SK-N-SH (cell line): ENCODE measurements around the gene COIL. TPM values are rescaled to one million over a fixed set of nuclear protein-coding genes. Genes with fewer than 3 reads are reported as not detected.

Experiments
- CTCF ChIA-PET: fragments of 300-600, 350-600 bp; formaldehyde crosslinking; extraction: SDS; loops from one replicate; lab custom pipeline; 2021; lab: Yijun Ruan, JAX
- POLR2A ChIA-PET: fragments of 350-600 bp; sonication (Branson Sonifier 250); formaldehyde crosslinking; extraction: SDS; loops from one replicate; lab custom pipeline; 2020; ENCODE audit warnings: antibody characterized with exemption, inconsistent platforms; lab: Yijun Ruan, JAX
- DNase-seq: peaks from one replicate; pipeline ENCODE4 v3.0.0; 2012
- H2AFZ ChIP-seq: fragments of 200-600 bp; sonication (generic); 2 replicates; pipeline ENCODE4 v1.8.1; 2016; ENCODE audit warnings: antibody characterized with exemption, mild to moderate bottlenecking, low read depth
- H3F3A ChIP-seq: fragments of 200-600 bp; sonication (generic); replicated peaks from 2 replicates; pipeline ENCODE3; 2016; ENCODE audit warnings: antibody characterized with exemption, mild to moderate bottlenecking; ENCODE audit not compliant: insufficient read depth
- H3K27ac ChIP-seq, 2 experiments: fragments of 200-500 bp in 1 of 2; fragments of 200-600 bp in 1 of 2; sonication (Bioruptor generic) in 1 of 2; sonication (generic), shearing (Covaris generic) in 1 of 2; 2 replicates each; pipeline versions ENCODE4 v1.5.1 to v1.6.1; 2014 to 2016; ENCODE audit warnings: low read depth in 2 of 2, inconsistent platforms in 1 of 2, low read length in 1 of 2, mild to moderate bottlenecking in 1 of 2, mixed read lengths in 1 of 2
- H3K27me3 ChIP-seq: fragments of 200-600 bp; sonication (generic), shearing (Covaris generic); 2 replicates; pipeline ENCODE4 v1.6.1; 2016; ENCODE audit warnings: mixed run types; ENCODE audit not compliant: insufficient read depth
- H3K36me3 ChIP-seq, 2 experiments: fragments of 200-500 bp in 1 of 2; fragments of 200-600 bp in 1 of 2; sonication (Bioruptor generic) in 1 of 2; sonication (generic) in 1 of 2; replicated peaks in 1 of 2; 2 replicates each; pipeline versions ENCODE3 to v1.5.1; 2014 to 2016; ENCODE audit warnings: low read length in 1 of 2, mild to moderate bottlenecking in 1 of 2; ENCODE audit not compliant: insufficient read depth in 2 of 2, control insufficient read depth in 1 of 2
- H3K4me1 ChIP-seq, 2 experiments: fragments of 200-500 bp in 1 of 2; fragments of 200-600 bp in 1 of 2; sonication (Bioruptor generic) in 1 of 2; sonication (generic), shearing (Covaris generic) in 1 of 2; 2 replicates each; pipeline versions ENCODE4 v1.5.1 to v1.6.1; 2014 to 2016; ENCODE audit warnings: low read depth in 1 of 2, low read length in 1 of 2, mixed run types in 1 of 2; ENCODE audit not compliant: insufficient read depth in 2 of 2, control insufficient read depth in 1 of 2
- H3K4me2 ChIP-seq: fragments of 200-600 bp; sonication (generic), shearing (Covaris generic); 2 replicates; pipeline ENCODE4 v1.6.1; 2017; ENCODE audit warnings: mixed run types
- H3K4me3 ChIP-seq, 2 experiments: fragments of 200-500 bp in 1 of 2; fragments of 200-600 bp in 1 of 2; sonication (Bioruptor generic) in 1 of 2; sonication (generic), shearing (Covaris generic) in 1 of 2; 2 replicates each; pipeline versions ENCODE4 v1.5.1 to v1.8.1; 2014 to 2016; ENCODE audit warnings: low read depth in 2 of 2, inconsistent platforms in 1 of 2, low read length in 1 of 2, mild to moderate bottlenecking in 1 of 2, mixed read lengths in 1 of 2, moderate library complexity in 1 of 2
- H3K79me2 ChIP-seq: fragments of 200-600 bp; sonication (generic); 2 replicates; pipeline ENCODE4 v1.8.1; 2017; ENCODE audit warnings: mild to moderate bottlenecking; ENCODE audit not compliant: insufficient read depth
- H3K9ac ChIP-seq: fragments of 200-600 bp; sonication (generic); 2 replicates; pipeline ENCODE4 v1.6.1; 2017; ENCODE audit warnings: mixed run types
- H3K9me2 ChIP-seq: fragments of 200-600 bp; sonication (generic); 2 replicates; pipeline ENCODE4 v1.6.1; 2017; ENCODE audit warnings: mixed run types
- H3K9me3 ChIP-seq: fragments of 200-600 bp; sonication (generic); 2 replicates; pipeline ENCODE4 v1.6.1; 2017; ENCODE audit warnings: mixed run types, mild to moderate bottlenecking, moderate library complexity
- H4K20me1 ChIP-seq: fragments of 200-600 bp; sonication (generic); 2 replicates; pipeline ENCODE4 v1.6.1; 2017; ENCODE audit warnings: mild to moderate bottlenecking, mixed run types; ENCODE audit not compliant: insufficient read depth
- CTCF ChIP-seq: fragments of 200-600 bp; sonication (generic); IDR thresholded peaks from 2 replicates; pipeline ENCODE4 v1.6.1; 2017; ENCODE audit warnings: antibody characterized with exemption, mild to moderate bottlenecking, moderate library complexity
- EZH2phosphoT487 ChIP-seq: fragments of 200-600 bp; sonication (generic); IDR thresholded peaks from 2 replicates; pipeline ENCODE4 v1.6.1; 2017; ENCODE audit warnings: low read depth, mixed run types, mild to moderate bottlenecking, antibody characterized with exemption, moderate library complexity, borderline replicate concordance
- FOSL2 ChIP-seq: IDR thresholded peaks from 2 replicates; pipeline ENCODE4 v1.4.0; 2012; ENCODE audit warnings: low read depth, mild to moderate bottlenecking, moderate library complexity, borderline replicate concordance
- FOXM1 ChIP-seq: IDR thresholded peaks from 2 replicates; pipeline ENCODE4 v1.4.0; 2012; ENCODE audit warnings: low read depth, mild to moderate bottlenecking
- GATA2 ChIP-seq: sonication (generic); formaldehyde crosslinking; IDR thresholded peaks from 2 replicates; pipeline ENCODE4 v1.5.0; 2020; ENCODE audit warnings: mild to moderate bottlenecking, missing genetic modification reagents
- IRF3 ChIP-seq: fragments of 150-350 bp; IDR thresholded peaks from 2 replicates; pipeline ENCODE4 v1.6.1; 2016; ENCODE audit warnings: mild to moderate bottlenecking, low read depth, low read length
- JUND ChIP-seq: IDR thresholded peaks from 2 replicates; pipeline ENCODE4 v1.4.0; 2012
- MAX ChIP-seq: IDR thresholded peaks from 2 replicates; pipeline ENCODE4 v1.4.0; 2012; ENCODE audit warnings: low read depth
- MXI1 ChIP-seq: IDR thresholded peaks from 2 replicates; pipeline ENCODE4 v1.6.1; 2012; ENCODE audit warnings: mild to moderate bottlenecking, low read depth, low read length, improper control_type of control experiment
- NRF1 ChIP-seq: IDR thresholded peaks from 2 replicates; pipeline ENCODE4 v1.6.1; 2012; ENCODE audit warnings: low read depth, mild to moderate bottlenecking, low read length
- PBX3 ChIP-seq: IDR thresholded peaks from 2 replicates; pipeline ENCODE4; 2012
- RCOR1 ChIP-seq: fragments of 150-350 bp; IDR thresholded peaks from 2 replicates; pipeline ENCODE4 v1.6.1; 2017; ENCODE audit warnings: antibody characterized with exemption, low read length
- SIN3A ChIP-seq: IDR thresholded peaks from 2 replicates; pipeline ENCODE4 v1.6.1; 2012; ENCODE audit warnings: low read depth, mild to moderate bottlenecking, low read length, moderate library complexity, borderline replicate concordance
- TAF1 ChIP-seq: IDR thresholded peaks from 2 replicates; pipeline ENCODE4 v1.6.1; 2012; ENCODE audit warnings: low read depth, mild to moderate bottlenecking, low read length, moderate library complexity, borderline replicate concordance
- TCF12 ChIP-seq: IDR thresholded peaks from 2 replicates; pipeline ENCODE4 v1.4.0; 2012
- TEAD4 ChIP-seq: IDR thresholded peaks from 2 replicates; pipeline ENCODE4 v1.4.0; 2012; ENCODE audit warnings: mild to moderate bottlenecking, borderline replicate concordance; ENCODE audit not compliant: insufficient read depth
- USF2 ChIP-seq: fragments of 150-350 bp; IDR thresholded peaks from 2 replicates; pipeline ENCODE4 v1.6.1; 2017; ENCODE audit warnings: antibody characterized with exemption, low read length, low read depth, borderline replicate concordance
- YY1 ChIP-seq: IDR thresholded peaks from 2 replicates; pipeline ENCODE4 v1.4.0; 2012; ENCODE audit warnings: low read depth, mild to moderate bottlenecking
- ZBTB33 ChIP-seq: IDR thresholded peaks from 2 replicates; pipeline ENCODE4 v1.4.0; 2012; ENCODE audit warnings: low read depth, borderline replicate concordance
- WGBS: methylation state at CpG from one replicate; pipeline ENCODE4 v1.1.6; 2017; ENCODE audit warnings: low lambda C conversion rate; 5-methylcytosine and 5-hydroxymethylcytosine counted together
- polyA plus RNA-seq, 3 experiments: library from polyadenylated mRNA; depleted of rRNA; stranded (reverse); fragments of >200 nt; gene quantifications; 2 replicates each; pipeline ENCODE4 v1.2.3, GENCODE V29; 2012

Gene COIL
- polyA plus RNA-seq, 1 of the 3 experiments (the other 2 are of a cell fraction) = 3.9 TPM

- Histone ChIP-seq H3K4me1 (peaks cover 0 to 10% of the 10 kb centered on the region in 2 experiments; a peak in 1 of 4 replicates), H3K4me3 (no peak overlapping the region), H4K20me1 (no peaks in the 10 kb centered on the region), H3K9me3 (no peaks in the 10 kb centered on the region), H3K4me2 (peak overlapping the region; percentile 2; the same call in 1 of the 2 replicates), H3K27ac (peak overlapping the region in 1 of 2 experiments; percentile 22; a peak in 2 of 4 replicates), H3F3A (peaks cover 4% of the 10 kb centered on the region), H3K9me2 (no peaks in the 10 kb centered on the region), H3K36me3 (peaks cover 44 to 64% of the 10 kb centered on the region in 2 experiments), H3K27me3 (no peaks in the 10 kb centered on the region), H2AFZ (no peak overlapping the region), H3K79me2 (no peaks in the 10 kb centered on the region), H3K9ac (no peak overlapping the region)
- 72% methylated on average over 2 of the region's 2 CpGs for WGBS
- TF ChIP-seq USF2 = no peak
- peak; percentile 46; the same call in 1 of the 2 replicates for TF ChIP-seq FOSL2
- TF ChIP-seq TAF1 = no peak
- no peak for TF ChIP-seq RCOR1
- 0 out of 2 replicates have a peak, but pooled peaks have one; percentile 28 for TF ChIP-seq JUND
- TF ChIP-seq NRF1 = no peak
- no peak for TF ChIP-seq CTCF
- DNase-seq = no peak
- POLR2A ChIA-PET = no interaction called here
- CTCF ChIA-PET = interaction anchor here (1.4 to 10.6 kb wide), 3 partner anchors 21 to 119 kb away, joined by 3 to 251 read pairs (median 29); no protein-coding TSS in a partner anchor
Measured at GRCh38 chr17:56937687-56938086, 23.2 kb downstream of the COIL start.

- no peak overlapping the region for H3K9ac ChIP-seq
- H3K9me2 ChIP-seq = no peaks in the 10 kb centered on the region
- H3K9me3 ChIP-seq = 0 out of 2 replicates have a peak, but pooled peaks cover 5% of the 10 kb centered on the region
- H3K27ac ChIP-seq = no peak overlapping the region
- ChIA-PET POLR2A (no interaction called here), CTCF (interaction anchor here (0.5 to 2.6 kb wide), 6 partner anchors 12 to 157 kb away, joined by 3 to 29 read pairs (median 4); partner anchors contain the start of gene TRIM25)
- peaks cover 39 to 64% of the 10 kb centered on the region in 2 experiments for H3K36me3 ChIP-seq
- no peak overlapping the region for H3K4me2 ChIP-seq
- H2AFZ ChIP-seq = no peak overlapping the region
- 94% methylated on average over 6 of the region's 6 CpGs for WGBS
- no peak overlapping the region for H3K4me3 ChIP-seq
- DNase-seq = no peak
- no peaks in the 10 kb centered on the region for H4K20me1 ChIP-seq
- no peaks in the 10 kb centered on the region for H3K27me3 ChIP-seq
- peaks cover 4% of the 10 kb centered on the region for H3F3A ChIP-seq
- H3K4me1 ChIP-seq = peaks cover 0 to 10% of the 10 kb centered on the region in 2 experiments; a peak in 1 of 4 replicates
- no peaks in the 10 kb centered on the region for H3K79me2 ChIP-seq
- TF ChIP-seq MXI1 = no peak
- no peak for TF ChIP-seq SIN3A
- no peak for TF ChIP-seq NRF1
- TF ChIP-seq IRF3 = no peak
- TF ChIP-seq PBX3 = no peak
- no peak for TF ChIP-seq EZH2phosphoT487
- no peak for TF ChIP-seq TCF12
- no peak for TF ChIP-seq TEAD4
- TF ChIP-seq TAF1 = no peak
- no peak for TF ChIP-seq MAX
- TF ChIP-seq GATA2 (CRISPR knock-in tag) = no peak
- TF ChIP-seq YY1 = no peak
- no peak for TF ChIP-seq ZBTB33
- no peak for TF ChIP-seq FOXM1
Measured at GRCh38 chr17:56936697-56937322, 24.0 kb downstream of the COIL start.
